ENCODE results near the gene ATM. TPM values are rescaled to one million over a fixed set of nuclear protein-coding genes. Genes with fewer than 3 reads are reported as not detected.

The ATM gene
- total RNA-seq, 1 donor from 2014 or later = 30.1 TPM

DNA sequence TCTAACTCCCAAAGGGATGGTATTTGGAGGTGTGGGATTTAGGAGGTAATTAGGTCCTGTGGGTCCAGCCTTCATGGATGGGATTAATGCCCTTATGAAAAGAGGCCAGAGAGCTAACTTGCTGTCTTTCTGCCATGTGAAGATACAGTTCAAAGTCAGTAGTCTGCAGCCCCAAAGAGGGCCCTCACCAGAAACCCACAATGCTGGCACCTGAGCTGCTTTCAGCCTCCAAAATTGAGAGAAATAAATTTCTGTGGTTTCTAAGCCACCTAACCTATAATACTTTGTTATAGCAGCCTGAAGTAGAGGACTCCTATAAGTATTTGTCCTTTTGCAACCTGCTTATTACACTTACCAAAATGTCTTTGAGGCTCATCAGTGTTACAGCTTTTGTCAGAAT is 16.2 kb downstream of the ATM start:
- H3K36me3 ChIP-seq = peaks cover 76% of the 10 kb centered on the region
- intact Hi-C loops (cut with micrococcal nuclease) = no loop called here
- H3K27ac ChIP-seq (replicated peaks) = no peak overlapping the region

GRCh38 chr11:108241330-108242037 is 18.6 kb downstream of the ATM start:
- TF ChIP-seq CTCF (IDR thresholded peaks at IDR 0.05; ENCODE audit: borderline replicate concordance) = no peak
- H3K36me3 ChIP-seq = peaks cover 60% of the 10 kb centered on the region
- DNase-seq = no peak

More for the DNA sequence above, 16.2 kb downstream of the ATM start:
- Histone ChIP-seq H3K4me3 (no peak overlapping the region), H3K4me1 (peaks cover 4% of the 10 kb centered on the region), H3K27me3 (ENCODE audit: low read depth) (no peaks in the 10 kb centered on the region), H3K9me3 (replicated peaks) (no peaks in the 10 kb centered on the region)
- TF ChIP-seq CTCF (IDR thresholded peaks at IDR 0.05; ENCODE audit: borderline replicate concordance) = no peak
- DNase-seq = no peak

DNA sequence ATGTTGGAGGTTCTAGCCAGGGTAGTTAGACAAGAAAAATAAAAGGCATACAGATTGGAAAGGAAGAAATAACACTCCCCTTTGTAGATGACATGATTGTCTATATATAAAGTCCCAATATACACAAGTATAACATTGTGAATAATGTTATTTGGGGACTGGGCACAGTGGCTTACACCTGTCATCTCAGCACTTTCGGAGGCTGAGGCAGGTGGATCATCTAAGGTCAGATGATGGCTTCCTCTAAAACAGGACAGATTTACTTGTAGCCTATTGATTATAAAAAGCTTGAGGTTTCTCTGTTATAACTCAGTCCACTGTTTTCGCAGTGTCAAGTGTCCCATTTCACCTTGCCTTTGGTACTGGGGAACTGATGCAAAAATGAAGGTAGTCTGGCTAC is 19.6 kb downstream of the ATM start:
- H3K27ac ChIP-seq (replicated peaks) = no peak overlapping the region
- peaks cover 55% of the 10 kb centered on the region for H3K36me3 ChIP-seq

More at GRCh38 chr11:108241330-108242037, 18.6 kb downstream of the ATM start:
- Histone ChIP-seq H3K4me1 (peaks cover 3% of the 10 kb centered on the region), H3K27me3 (ENCODE audit: low read depth) (no peaks in the 10 kb centered on the region), H3K9me3 (replicated peaks) (no peaks in the 10 kb centered on the region), H3K4me3 (no peak overlapping the region), H3K27ac (replicated peaks) (no peak overlapping the region)
- intact Hi-C loops (cut with micrococcal nuclease) = no loop called here

GRCh38 chr11:108246308-108246707 is 23.4 kb downstream of the ATM start:
- Histone ChIP-seq H3K4me1 (no peaks in the 10 kb centered on the region), H3K27ac (replicated peaks) (no peak overlapping the region), H3K9me3 (replicated peaks) (no peaks in the 10 kb centered on the region), H3K27me3 (ENCODE audit: low read depth) (no peaks in the 10 kb centered on the region), H3K4me3 (no peak overlapping the region), H3K36me3 (peaks cover 62% of the 10 kb centered on the region)
- no peak for TF ChIP-seq CTCF (IDR thresholded peaks at IDR 0.05; ENCODE audit: borderline replicate concordance)
- no peak for DNase-seq
- intact Hi-C loops (cut with micrococcal nuclease) = no loop called here

More for the DNA sequence above, 19.6 kb downstream of the ATM start:
- Histone ChIP-seq H3K9me3 (replicated peaks) (no peaks in the 10 kb centered on the region), H3K27me3 (ENCODE audit: low read depth) (no peaks in the 10 kb centered on the region), H3K4me3 (no peak overlapping the region), H3K4me1 (no peaks in the 10 kb centered on the region)
- intact Hi-C loops (cut with micrococcal nuclease) = no loop called here
- no peak for TF ChIP-seq CTCF (IDR thresholded peaks at IDR 0.05; ENCODE audit: borderline replicate concordance)
- no peak for DNase-seq

DNA sequence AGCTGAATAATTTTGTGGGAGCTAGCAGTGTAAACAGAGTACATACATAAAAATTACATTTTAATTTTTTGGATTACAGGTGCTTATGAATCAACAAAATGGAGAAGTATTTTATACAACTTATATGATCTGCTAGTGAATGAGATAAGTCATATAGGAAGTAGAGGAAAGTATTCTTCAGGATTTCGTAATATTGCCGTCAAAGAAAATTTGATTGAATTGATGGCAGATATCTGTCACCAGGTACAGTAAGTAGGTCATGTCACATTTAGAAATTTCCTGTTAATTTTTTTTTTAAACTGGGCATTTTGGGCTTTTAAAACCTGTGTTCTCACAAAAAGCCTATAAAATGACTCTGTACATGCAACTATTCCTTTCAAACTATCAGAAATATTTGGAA is 24.0 kb downstream of the ATM start:
- DNase-seq = no peak
- TF ChIP-seq CTCF (IDR thresholded peaks at IDR 0.05; ENCODE audit: borderline replicate concordance) = no peak
- intact Hi-C loops (cut with micrococcal nuclease) = no loop called here

More for the DNA sequence above, 24.0 kb downstream of the ATM start:
- Histone ChIP-seq H3K36me3 (peaks cover 64% of the 10 kb centered on the region), H3K9me3 (replicated peaks) (no peaks in the 10 kb centered on the region), H3K4me3 (no peak overlapping the region), H3K4me1 (no peaks in the 10 kb centered on the region), H3K27ac (replicated peaks) (no peak overlapping the region), H3K27me3 (ENCODE audit: low read depth) (no peaks in the 10 kb centered on the region)
